Measurements from ENCODE around the gene FSIP1.

The FSIP1 gene

GRCh38 chr15:39797407-39797806 lies 14.8 kb upstream of the FSIP1 start:
- Histone ChIP-seq H3K4me3 (ENCODE audit: low read depth, low read length) (no peak overlapping the region), H3K27ac (no peak overlapping the region), H3K36me3 (replicated peaks) (peaks cover 11% of the 10 kb centered on the region), H3K27me3 (replicated peaks) (no peaks in the 10 kb centered on the region)
- no peak for DNase-seq
- TF ChIP-seq CTCF (IDR thresholded peaks at IDR 0.05; ENCODE audit: low read depth, low read length, missing control alignments): no peak
- in situ Hi-C loops (cut with HindIII; ENCODE audit: low pct_ligation_motif_present, low sequenced_read_pairs): no loop called here

GRCh38 chr15:39796601-39797000 lies 14.0 kb upstream of the FSIP1 start:
- TF ChIP-seq CTCF (IDR thresholded peaks at IDR 0.05; ENCODE audit: low read depth, low read length, missing control alignments): no peak
- Histone ChIP-seq H3K27ac (no peak overlapping the region), H3K27me3 (replicated peaks) (no peaks in the 10 kb centered on the region), H3K4me3 (ENCODE audit: low read depth, low read length) (no peak overlapping the region), H3K36me3 (replicated peaks) (peaks cover 6% of the 10 kb centered on the region)
- DNase-seq: no peak
- in situ Hi-C loops (cut with HindIII; ENCODE audit: low pct_ligation_motif_present, low sequenced_read_pairs): no loop called here

DNA sequence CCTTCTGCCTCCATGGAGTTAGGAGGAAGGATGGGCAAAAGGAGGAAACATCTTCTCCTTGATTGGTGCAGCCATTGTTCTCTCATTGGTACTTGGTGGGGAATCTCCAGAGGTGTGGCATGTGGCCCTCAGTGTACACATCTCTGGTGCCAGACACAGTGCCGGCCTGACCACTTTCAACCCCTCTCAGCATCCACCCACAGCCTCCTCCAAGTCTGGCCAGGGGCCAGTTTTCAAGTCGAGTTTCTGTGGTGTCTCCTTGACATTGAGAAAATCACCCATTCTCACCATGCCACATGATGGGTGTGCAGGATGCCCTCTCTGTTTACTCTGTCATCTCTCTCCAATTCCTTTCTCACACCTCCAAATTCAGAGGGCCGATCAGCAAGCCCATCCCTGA lies 12.8 kb upstream of the FSIP1 start:
- no peaks in the 10 kb centered on the region for H3K27me3 ChIP-seq (replicated peaks)
- no peak overlapping the region for H3K27ac ChIP-seq
- no peak for TF ChIP-seq CTCF (IDR thresholded peaks at IDR 0.05; ENCODE audit: low read depth, low read length, missing control alignments)
- no peak overlapping the region for H3K4me3 ChIP-seq (ENCODE audit: low read depth, low read length)
- in situ Hi-C loops (cut with HindIII; ENCODE audit: low pct_ligation_motif_present, low sequenced_read_pairs): no loop called here
- no peak for DNase-seq
- peaks cover under 1% of the 10 kb centered on the region for H3K36me3 ChIP-seq (replicated peaks)

- in situ Hi-C loops (cut with HindIII; ENCODE audit: low pct_ligation_motif_present, low sequenced_read_pairs): no loop called here
- Histone ChIP-seq H3K36me3 (replicated peaks) (no peaks in the 10 kb centered on the region), H3K27me3 (replicated peaks) (no peaks in the 10 kb centered on the region), H3K4me3 (ENCODE audit: low read depth, low read length) (no peak overlapping the region), H3K27ac (no peak overlapping the region)
- TF ChIP-seq CTCF (IDR thresholded peaks at IDR 0.05; ENCODE audit: low read depth, low read length, missing control alignments): no peak
- DNase-seq: no peak
Observed at GRCh38 chr15:39794954-39795353, 12.3 kb upstream of the FSIP1 start.

DNA sequence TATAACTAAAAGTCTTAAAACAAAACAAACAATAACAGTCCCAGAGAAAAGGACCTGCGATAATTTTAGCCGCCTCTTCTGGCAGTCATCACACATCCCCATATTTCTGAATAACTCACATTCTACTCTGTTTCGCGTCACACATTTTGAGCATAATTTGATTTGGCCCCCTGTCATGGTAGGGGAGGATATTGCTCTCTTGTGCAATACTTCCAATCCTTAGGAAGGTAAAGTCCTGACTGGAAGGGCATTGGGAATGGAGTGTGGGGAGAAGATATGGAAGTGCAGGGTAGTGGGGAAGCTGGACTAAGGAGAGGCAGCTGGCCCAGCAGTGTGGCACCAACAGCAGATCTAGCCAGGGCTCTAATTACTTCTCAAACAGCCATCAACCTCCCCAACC lies 11.3 kb upstream of the FSIP1 start:
- in situ Hi-C loops (cut with HindIII; ENCODE audit: low pct_ligation_motif_present, low sequenced_read_pairs): no loop called here
- DNase-seq: no peak
- Histone ChIP-seq H3K27me3 (replicated peaks) (no peaks in the 10 kb centered on the region), H3K27ac (no peak overlapping the region), H3K4me3 (ENCODE audit: low read depth, low read length) (no peak overlapping the region), H3K36me3 (replicated peaks) (no peaks in the 10 kb centered on the region)
- TF ChIP-seq CTCF (IDR thresholded peaks at IDR 0.05; ENCODE audit: low read depth, low read length, missing control alignments): no peak

GRCh38 chr15:39792844-39793335 lies 10.2 kb upstream of the FSIP1 start:
- in situ Hi-C loops (cut with HindIII; ENCODE audit: low pct_ligation_motif_present, low sequenced_read_pairs): no loop called here
- TF ChIP-seq CTCF (IDR thresholded peaks at IDR 0.05; ENCODE audit: low read depth, low read length, missing control alignments): no peak
- H3K27ac ChIP-seq: no peak overlapping the region
- H3K4me3 ChIP-seq (ENCODE audit: low read depth, low read length): no peak overlapping the region
- H3K27me3 ChIP-seq (replicated peaks): no peaks in the 10 kb centered on the region
- DNase-seq: peak; percentile 28
- H3K36me3 ChIP-seq (replicated peaks): no peaks in the 10 kb centered on the region

All from brain microvascular endothelial cell (primary cell).